Trophoblast cell (in vitro differentiated cells and primary cell): ENCODE results near the gene ATXN2.

Experiments
- DNase-seq, 2 donors: peaks; one replicate each; pipeline ENCODE4 v3.0.0-alpha.2; 2016
- H2AFZ ChIP-seq: 2 replicates; pipeline ENCODE4 v1.6.1; 2013; ENCODE audit warnings: low read length, moderate library complexity, mild to moderate bottlenecking; ENCODE audit not compliant: insufficient read depth, poor library complexity
- H2AK5ac ChIP-seq: 2 replicates; pipeline ENCODE4 v1.6.1; 2013; ENCODE audit warnings: mild to moderate bottlenecking, low read length
- H2BK120ac ChIP-seq: 2 replicates; pipeline ENCODE4 v1.6.1; 2013; ENCODE audit warnings: low read length, mild to moderate bottlenecking, moderate library complexity; ENCODE audit not compliant: insufficient read depth, poor library complexity
- H2BK12ac ChIP-seq: 2 replicates; pipeline ENCODE4 v1.6.1; 2013; ENCODE audit warnings: mild to moderate bottlenecking, low read length, moderate library complexity
- H2BK5ac ChIP-seq: 2 replicates; pipeline ENCODE4 v1.6.1; 2013; ENCODE audit warnings: low read length, low read depth, moderate library complexity, mild to moderate bottlenecking; ENCODE audit not compliant: poor library complexity
- H3K14ac ChIP-seq: 2 replicates; pipeline ENCODE4 v1.6.1; 2013; ENCODE audit warnings: mild to moderate bottlenecking, low read length
- H3K18ac ChIP-seq: 2 replicates; pipeline ENCODE4 v1.6.1; 2013; ENCODE audit warnings: mild to moderate bottlenecking, low read length
- H3K23ac ChIP-seq: 2 replicates; pipeline ENCODE4 v1.6.1; 2013; ENCODE audit warnings: low read length
- H3K27ac ChIP-seq: 2 replicates; pipeline ENCODE4 v1.5.1; 2013; ENCODE audit warnings: low read depth, mild to moderate bottlenecking, inconsistent platforms, low read length, moderate library complexity
- H3K27me3 ChIP-seq: 2 replicates; pipeline ENCODE4 v1.6.1; 2013; ENCODE audit warnings: inconsistent platforms, mild to moderate bottlenecking, low read length, moderate library complexity; ENCODE audit not compliant: insufficient read depth
- H3K36me3 ChIP-seq, 2 experiments: 1 replicate in 1 of 2; 2 replicates in 1 of 2; pipeline ENCODE4 v1.6.1; 2013; ENCODE audit warnings: low read length in 2 of 2, mild to moderate bottlenecking in 2 of 2, moderate library complexity in 1 of 2; ENCODE audit not compliant: insufficient read depth in 2 of 2, control insufficient read depth in 1 of 2
- H3K4ac ChIP-seq: 2 replicates; pipeline ENCODE4 v1.6.1; 2013; ENCODE audit warnings: low read depth, mild to moderate bottlenecking, low read length, moderate library complexity
- H3K4me1 ChIP-seq, 2 experiments: 1 replicate in 1 of 2; 2 replicates in 1 of 2; pipeline ENCODE4 v1.6.1; 2013; ENCODE audit warnings: low read length in 2 of 2, mild to moderate bottlenecking in 2 of 2, moderate library complexity in 1 of 2; ENCODE audit not compliant: insufficient read depth in 2 of 2, control insufficient read depth in 1 of 2
- H3K4me2 ChIP-seq: 2 replicates; pipeline ENCODE4 v1.6.1; 2013; ENCODE audit warnings: inconsistent platforms, mild to moderate bottlenecking, low read length, moderate library complexity
- H3K4me3 ChIP-seq: 2 replicates; pipeline ENCODE4 v1.5.1; 2013; ENCODE audit warnings: mild to moderate bottlenecking, low read depth, low read length, inconsistent platforms
- H3K79me1 ChIP-seq: one replicate; pipeline ENCODE4 v1.6.1; 2013; ENCODE audit warnings: low read length
- H3K79me2 ChIP-seq: 2 replicates; pipeline ENCODE4 v1.6.1; 2013; ENCODE audit warnings: low read length, mild to moderate bottlenecking; ENCODE audit not compliant: control insufficient read depth, insufficient read depth, poor library complexity
- H3K9ac ChIP-seq: 2 replicates; pipeline ENCODE4 v1.6.1; 2013; ENCODE audit warnings: mild to moderate bottlenecking, low read length
- H3K9me3 ChIP-seq: 2 replicates; pipeline ENCODE4 v1.6.1; 2013; ENCODE audit warnings: low read depth, mild to moderate bottlenecking, control low read depth, inconsistent platforms, low read length; ENCODE audit not compliant: insufficient read depth
- H4K12ac ChIP-seq: 2 replicates; pipeline ENCODE4 v1.6.1; 2013; ENCODE audit warnings: low read depth, mild to moderate bottlenecking, low read length, moderate library complexity
- H4K8ac ChIP-seq: 2 replicates; pipeline ENCODE4 v1.6.1; 2013; ENCODE audit warnings: low read depth, mild to moderate bottlenecking, low read length, moderate library complexity
- H4K91ac ChIP-seq: one replicate; pipeline ENCODE4 v1.6.1; 2013; ENCODE audit warnings: low read depth, mild to moderate bottlenecking, low read length, moderate library complexity
- WGBS: extraction: QIAGEN DNeasy Blood & Tissue Kit; methylation state at CpG from one replicate; pipeline ENCODE4 v1.1.7; 2013; ENCODE audit warnings: missing lambda C conversion rate; ENCODE audit not compliant: insufficient read length, insufficient coverage; ENCODE audit errors: extremely low coverage; 5-methylcytosine and 5-hydroxymethylcytosine counted together

ATXN2 gene

GRCh38 chr12:111442301-111443045, 156.6 kb downstream of the ATXN2 start:
- WGBS: no CpG with 5 or more reads among the region's 10 CpGs
- H4K91ac ChIP-seq: no peak overlapping the region
- no peak overlapping the region for H3K4ac ChIP-seq

GRCh38 chr12:111441107-111441928, 157.8 kb downstream of the ATXN2 start:
- H3K18ac ChIP-seq: no peak overlapping the region
- no peak overlapping the region for H3K14ac ChIP-seq
- no peak overlapping the region for H2AK5ac ChIP-seq
- H3K23ac ChIP-seq: no peak overlapping the region
- no peak overlapping the region for H4K91ac ChIP-seq
- no peak overlapping the region for H2BK5ac ChIP-seq
- no peak overlapping the region for H2BK12ac ChIP-seq
- peaks cover 11 to 30% of the 10 kb centered on the region in 2 experiments for H3K36me3 ChIP-seq
- peaks cover 8% of the 10 kb centered on the region for H3K79me1 ChIP-seq
- peaks cover 26 to 27% of the 10 kb centered on the region in 2 experiments for H3K4me1 ChIP-seq
- no peak overlapping the region for H3K4me3 ChIP-seq
- H4K8ac ChIP-seq: no peak overlapping the region
- no peak overlapping the region for H4K12ac ChIP-seq
- WGBS: no CpG with 5 or more reads among the region's 7 CpGs
- no peak for DNase-seq
- H3K27me3 ChIP-seq: no peaks in the 10 kb centered on the region
- H2AFZ ChIP-seq: no peak overlapping the region
- no peaks in the 10 kb centered on the region for H3K79me2 ChIP-seq
- H3K9me3 ChIP-seq: no peaks in the 10 kb centered on the region
- no peak overlapping the region for H3K4ac ChIP-seq
- no peak overlapping the region for H3K27ac ChIP-seq
- no peak overlapping the region for H2BK120ac ChIP-seq
- H3K4me2 ChIP-seq: no peak overlapping the region
- H3K9ac ChIP-seq: no peak overlapping the region

More at GRCh38 chr12:111442301-111443045, 156.6 kb downstream of the ATXN2 start:
- H2BK12ac ChIP-seq: peak overlapping the region; percentile 20
- no peak overlapping the region for H3K23ac ChIP-seq
- H2BK120ac ChIP-seq: no peak overlapping the region
- H3K79me1 ChIP-seq: peaks cover 8% of the 10 kb centered on the region
- no peak overlapping the region for H4K8ac ChIP-seq
- no peak overlapping the region for H3K27ac ChIP-seq
- peak overlapping the region; percentile 3 for H2BK5ac ChIP-seq
- H3K9ac ChIP-seq: no peak overlapping the region
- H3K27me3 ChIP-seq: no peaks in the 10 kb centered on the region
- peaks cover 22 to 41% of the 10 kb centered on the region in 2 experiments for H3K36me3 ChIP-seq
- no peak overlapping the region for H2AFZ ChIP-seq
- H3K18ac ChIP-seq: peak overlapping the region; percentile 25
- no peak overlapping the region for H3K4me2 ChIP-seq
- H3K79me2 ChIP-seq: no peaks in the 10 kb centered on the region
- peak overlapping the region; percentile 31 for H4K12ac ChIP-seq
- H3K14ac ChIP-seq: peak overlapping the region; percentile 32
- H3K4me3 ChIP-seq: no peak overlapping the region
- DNase-seq: no peak
- no peaks in the 10 kb centered on the region for H3K9me3 ChIP-seq
- peaks cover 26 to 28% of the 10 kb centered on the region in 2 experiments for H3K4me1 ChIP-seq
- no peak overlapping the region for H2AK5ac ChIP-seq

- H4K91ac ChIP-seq: no peak overlapping the region
- no peak overlapping the region for H3K18ac ChIP-seq
- H3K23ac ChIP-seq: no peak overlapping the region
- H2BK5ac ChIP-seq: no peak overlapping the region
- no peak overlapping the region for H2AFZ ChIP-seq
- no peak for DNase-seq
- H3K79me1 ChIP-seq: peaks cover 8% of the 10 kb centered on the region
- H3K27me3 ChIP-seq: no peaks in the 10 kb centered on the region
- H4K8ac ChIP-seq: no peak overlapping the region
- H3K14ac ChIP-seq: no peak overlapping the region
- H3K4me1 ChIP-seq: peaks cover 21 to 24% of the 10 kb centered on the region in 2 experiments
- H3K27ac ChIP-seq: no peak overlapping the region
- no peak overlapping the region for H4K12ac ChIP-seq
- no peaks in the 10 kb centered on the region for H3K79me2 ChIP-seq
- no peak overlapping the region for H2BK12ac ChIP-seq
- H3K4ac ChIP-seq: no peak overlapping the region
- no peak overlapping the region for H2BK120ac ChIP-seq
- no peak overlapping the region for H3K4me3 ChIP-seq
- no peak overlapping the region for H3K4me2 ChIP-seq
- no peak overlapping the region for H2AK5ac ChIP-seq
- H3K36me3 ChIP-seq: peaks cover 7 to 24% of the 10 kb centered on the region in 2 experiments
- peaks cover 1% of the 10 kb centered on the region for H3K9me3 ChIP-seq
- WGBS: no CpG with 5 or more reads among the region's 3 CpGs
- H3K9ac ChIP-seq: no peak overlapping the region
Observed at GRCh38 chr12:111440631-111441030, 158.5 kb downstream of the ATXN2 start.

DNA sequence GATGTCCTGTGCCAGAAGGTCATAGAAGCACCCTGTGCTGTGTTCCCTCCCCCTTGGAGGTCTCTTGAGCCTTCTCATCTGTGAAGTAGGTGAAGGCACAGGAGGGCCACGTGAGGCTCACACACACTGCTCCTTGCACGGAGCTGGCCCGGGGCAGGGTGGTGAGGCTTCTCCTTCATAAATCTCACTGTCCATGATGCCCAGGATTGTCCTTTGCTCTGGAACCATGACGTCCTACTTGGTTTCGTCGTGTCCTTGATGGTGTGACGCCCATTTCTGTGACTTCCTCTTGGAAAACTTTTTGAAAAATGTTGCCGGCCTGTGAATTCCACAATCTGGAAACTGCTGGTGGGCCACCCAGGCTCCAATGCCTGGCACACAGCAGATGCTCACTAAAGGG, 159.0 kb downstream of the ATXN2 start:
- Histone ChIP-seq H3K4ac (no peak overlapping the region), H3K4me2 (no peak overlapping the region), H2BK5ac (no peak overlapping the region), H3K27me3 (no peaks in the 10 kb centered on the region), H2BK12ac (no peak overlapping the region), H3K9ac (no peak overlapping the region), H4K8ac (no peak overlapping the region), H3K23ac (no peak overlapping the region), H3K79me2 (no peaks in the 10 kb centered on the region), H2AFZ (no peak overlapping the region), H3K18ac (no peak overlapping the region), H3K4me1 (peaks cover 16 to 19% of the 10 kb centered on the region in 2 experiments), H4K91ac (no peak overlapping the region), H3K36me3 (peaks cover 4 to 21% of the 10 kb centered on the region in 2 experiments), H2AK5ac (no peak overlapping the region), H2BK120ac (no peak overlapping the region), H3K27ac (no peak overlapping the region), H4K12ac (no peak overlapping the region), H3K79me1 (peaks cover 6% of the 10 kb centered on the region), H3K14ac (no peak overlapping the region), H3K4me3 (peak overlapping the region; percentile 13), H3K9me3 (peaks cover 3% of the 10 kb centered on the region)
- WGBS: no CpG with 5 or more reads among the region's 8 CpGs
- peak in 1 of 2 donors; percentile 43 for DNase-seq
